Epithelial cell of proximal tubule (primary cell): ENCODE data around the gene FBN2. TPM values are rescaled to one million over a fixed set of nuclear protein-coding genes. Genes with fewer than 3 reads are reported as not detected.

ENCODE experiments used
- DNase-seq: peaks from one replicate; pipeline ENCODE4 v3.0.0-alpha.2; 2011; ENCODE audit warnings: low read depth
- H3K4me3 ChIP-seq: 2 replicates; pipeline ENCODE4 v1.5.1; 2011; ENCODE audit warnings: low read depth, mild to moderate bottlenecking, low read length
- total RNA-seq: library from RNA; depleted of rRNA; stranded (reverse); fragments of >200 nt; gene quantifications from 2 replicates; pipeline ENCODE4 v1.2.3, GENCODE V29; 2015
- TF ChIP-seq, protein P1 (sequence below): conservative IDR thresholded peaks from 2 replicates; pipeline ENCODE4 v1.5.1; 2012; ENCODE audit warnings: low read depth, mild to moderate bottlenecking, low read length

The FBN2 gene
- total RNA-seq: 7.6 and 19.0 TPM in 2 replicates

DNA sequence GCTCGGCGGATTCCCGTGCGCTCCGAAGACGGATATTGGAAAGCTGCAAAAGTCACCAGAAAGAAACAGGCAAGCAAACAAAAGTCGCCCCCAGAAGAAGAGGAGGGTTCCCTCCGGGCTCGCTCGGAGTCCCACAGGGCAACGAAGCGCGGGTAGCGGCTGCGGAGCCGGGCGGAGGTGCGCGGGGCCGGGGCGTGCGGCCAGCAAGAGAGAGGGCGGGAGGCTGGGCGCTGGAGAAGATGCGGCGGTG, at the start of gene FBN2:
TSS of gene FBN2 (minus strand) at position 246 of the 250 bp plus-strand sequence. CDS start 642 bp downstream, outside the sequence.
- DNase-seq: no peak
- TF ChIP-seq, protein P1, sequence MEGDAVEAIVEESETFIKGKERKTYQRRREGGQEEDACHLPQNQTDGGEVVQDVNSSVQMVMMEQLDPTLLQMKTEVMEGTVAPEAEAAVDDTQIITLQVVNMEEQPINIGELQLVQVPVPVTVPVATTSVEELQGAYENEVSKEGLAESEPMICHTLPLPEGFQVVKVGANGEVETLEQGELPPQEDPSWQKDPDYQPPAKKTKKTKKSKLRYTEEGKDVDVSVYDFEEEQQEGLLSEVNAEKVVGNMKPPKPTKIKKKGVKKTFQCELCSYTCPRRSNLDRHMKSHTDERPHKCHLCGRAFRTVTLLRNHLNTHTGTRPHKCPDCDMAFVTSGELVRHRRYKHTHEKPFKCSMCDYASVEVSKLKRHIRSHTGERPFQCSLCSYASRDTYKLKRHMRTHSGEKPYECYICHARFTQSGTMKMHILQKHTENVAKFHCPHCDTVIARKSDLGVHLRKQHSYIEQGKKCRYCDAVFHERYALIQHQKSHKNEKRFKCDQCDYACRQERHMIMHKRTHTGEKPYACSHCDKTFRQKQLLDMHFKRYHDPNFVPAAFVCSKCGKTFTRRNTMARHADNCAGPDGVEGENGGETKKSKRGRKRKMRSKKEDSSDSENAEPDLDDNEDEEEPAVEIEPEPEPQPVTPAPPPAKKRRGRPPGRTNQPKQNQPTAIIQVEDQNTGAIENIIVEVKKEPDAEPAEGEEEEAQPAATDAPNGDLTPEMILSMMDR: no peak
- H3K4me3 ChIP-seq: peak within 1 kb of the TSS; percentile 61

DNA sequence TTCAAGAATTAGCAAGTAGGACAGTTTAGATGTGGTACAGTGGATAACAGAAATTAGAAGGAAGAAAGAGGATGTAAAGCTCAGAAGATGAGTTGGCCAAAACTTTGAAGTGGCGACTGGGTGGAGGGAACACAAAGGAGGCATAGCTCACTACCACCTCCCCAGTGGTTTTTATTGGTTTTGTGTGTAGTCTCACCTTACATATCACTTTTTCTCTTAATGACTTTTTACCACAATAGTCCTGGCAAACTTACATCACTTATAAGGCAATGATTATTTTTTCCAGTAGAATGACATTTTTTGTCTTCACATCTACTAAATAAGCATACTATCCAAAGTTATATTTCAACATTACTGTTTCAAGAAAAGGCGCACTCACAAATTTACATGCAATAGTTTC, 49.2 kb upstream of the FBN2 start:
- no peak for DNase-seq
- TF ChIP-seq, protein P1: no peak
- no peak overlapping the region for H3K4me3 ChIP-seq

- DNase-seq: no peak
- TF ChIP-seq, protein P1: no peak
- H3K4me3 ChIP-seq: no peak overlapping the region
Measured at GRCh38 chr5:128586848-128587247, 48.8 kb upstream of the FBN2 start.

- TF ChIP-seq, protein P1: no peak
- no peak overlapping the region for H3K4me3 ChIP-seq
- DNase-seq: no peak
Measured at GRCh38 chr5:128579639-128580038, 41.6 kb upstream of the FBN2 start.

GRCh38 chr5:128579093-128579492, 41.0 kb upstream of the FBN2 start:
- TF ChIP-seq, protein P1: no peak
- H3K4me3 ChIP-seq: no peak overlapping the region

DNA sequence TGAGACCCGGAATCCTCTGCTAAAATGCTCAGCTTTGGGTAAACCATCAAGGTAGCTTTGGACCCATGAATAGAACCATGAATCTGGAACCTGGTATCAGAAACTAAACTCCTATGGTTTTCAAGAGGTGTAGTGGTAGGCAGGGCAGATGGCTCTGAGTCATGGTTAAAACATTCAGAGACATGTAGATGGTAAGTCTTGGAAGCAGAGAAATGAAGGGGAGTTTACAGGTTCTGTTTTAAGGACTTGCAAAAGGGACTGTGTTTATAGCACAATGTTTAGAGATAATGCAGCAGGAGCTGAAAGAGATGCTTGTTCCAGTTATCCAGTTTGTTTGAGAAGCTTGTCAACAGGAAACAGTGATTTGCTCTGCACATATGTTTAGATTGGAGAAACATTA, 36.0 kb upstream of the FBN2 start:
- TF ChIP-seq, protein P1: no peak
- H3K4me3 ChIP-seq: no peak overlapping the region
- no peak for DNase-seq

More at GRCh38 chr5:128579093-128579492, 41.0 kb upstream of the FBN2 start:
- DNase-seq: no peak

DNA sequence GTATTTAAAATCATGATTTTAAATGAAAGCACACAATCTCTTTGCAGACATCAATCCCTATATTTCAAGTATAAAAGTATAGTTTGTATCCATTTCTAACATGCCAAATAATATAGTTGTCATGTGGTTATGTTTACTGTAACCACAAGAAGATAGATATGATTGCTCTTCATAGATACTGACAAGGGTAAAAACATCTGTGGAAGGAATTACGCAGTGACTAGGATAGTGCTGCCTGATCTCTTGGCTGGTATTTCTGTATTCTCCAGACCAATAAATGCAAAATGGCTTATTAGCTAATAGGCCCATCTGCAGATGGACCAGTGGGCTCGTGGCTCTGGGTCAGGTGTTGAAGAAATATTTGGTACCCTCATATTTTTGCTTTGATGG, 34.9 kb upstream of the FBN2 start:
- H3K4me3 ChIP-seq: no peak overlapping the region
- no peak for DNase-seq
- TF ChIP-seq, protein P1: no peak
